Tibial artery (tissue), 4 donors: ENCODE data around the gene MARVELD1.

Experiments
- DNase-seq, 2 donors: peaks; one replicate each; pipeline ENCODE4 v3.0.0-alpha.2; 2019
- H3K27ac ChIP-seq, 2 donors: fragments of 200-600 bp; sonication (generic) in 1 of 2; 1 replicate in 1 of 2; 2 replicates in 1 of 2; pipeline ENCODE4 v1.5.1; 2018 to 2019; ENCODE audit warnings: mild to moderate bottlenecking in 1 of 2
- H3K27me3 ChIP-seq, 2 donors: fragments of 200-600 bp; sonication (generic) in 1 of 2; one replicate each; pipeline versions ENCODE4 v1.5.1 to v1.6.0; 2016 to 2019
- H3K36me3 ChIP-seq, 3 donors: fragments of 200-600 bp; sonication (generic) in 2 of 3; one replicate each; pipeline ENCODE4 v1.5.1; 2016 to 2019; ENCODE audit warnings: mild to moderate bottlenecking in 2 of 3
- H3K4me1 ChIP-seq, 4 donors: fragments of 200-600 bp; sonication (generic) in 2 of 4; 1 replicate in 3 of 4; 2 replicates in 1 of 4; pipeline ENCODE4 v1.5.1; 2016 to 2019
- H3K4me3 ChIP-seq, 2 donors: fragments of 200-600 bp; sonication (generic) in 1 of 2; 1 replicate in 1 of 2; 2 replicates in 1 of 2; pipeline ENCODE4 v1.5.1; 2018 to 2019; ENCODE audit warnings: mild to moderate bottlenecking in 2 of 2
- H3K9me3 ChIP-seq, 3 donors: fragments of 200-600 bp; sonication (generic) in 1 of 3; one replicate each; pipeline ENCODE4 v1.5.1; 2016 to 2019
- intact Hi-C: fragments of 100-400 bp; cut with DNase I; formaldehyde crosslinking; loops from one replicate; pipeline ENCODE4 v1.15.0; 2023; ENCODE audit warnings: low total_unique reads
- TF ChIP-seq, protein P1 (sequence below), 2 experiments: fragments of 200-600 bp in 1 of 2; fragments of 450-650 bp in 1 of 2; IDR thresholded peaks; one replicate each; pipeline ENCODE4 v1.5.1; 2017 to 2019; ENCODE audit warnings: antibody characterized with exemption in 2 of 2, mild to moderate bottlenecking in 1 of 2, moderate library complexity in 1 of 2

The MARVELD1 gene

GRCh38 chr10:97701438-97702069 lies 12.0 kb upstream of the MARVELD1 start:
- no peaks in the 10 kb centered on the region for H3K9me3 ChIP-seq
- H3K27me3 ChIP-seq = no peaks in the 10 kb centered on the region
- TF ChIP-seq, protein P1, sequence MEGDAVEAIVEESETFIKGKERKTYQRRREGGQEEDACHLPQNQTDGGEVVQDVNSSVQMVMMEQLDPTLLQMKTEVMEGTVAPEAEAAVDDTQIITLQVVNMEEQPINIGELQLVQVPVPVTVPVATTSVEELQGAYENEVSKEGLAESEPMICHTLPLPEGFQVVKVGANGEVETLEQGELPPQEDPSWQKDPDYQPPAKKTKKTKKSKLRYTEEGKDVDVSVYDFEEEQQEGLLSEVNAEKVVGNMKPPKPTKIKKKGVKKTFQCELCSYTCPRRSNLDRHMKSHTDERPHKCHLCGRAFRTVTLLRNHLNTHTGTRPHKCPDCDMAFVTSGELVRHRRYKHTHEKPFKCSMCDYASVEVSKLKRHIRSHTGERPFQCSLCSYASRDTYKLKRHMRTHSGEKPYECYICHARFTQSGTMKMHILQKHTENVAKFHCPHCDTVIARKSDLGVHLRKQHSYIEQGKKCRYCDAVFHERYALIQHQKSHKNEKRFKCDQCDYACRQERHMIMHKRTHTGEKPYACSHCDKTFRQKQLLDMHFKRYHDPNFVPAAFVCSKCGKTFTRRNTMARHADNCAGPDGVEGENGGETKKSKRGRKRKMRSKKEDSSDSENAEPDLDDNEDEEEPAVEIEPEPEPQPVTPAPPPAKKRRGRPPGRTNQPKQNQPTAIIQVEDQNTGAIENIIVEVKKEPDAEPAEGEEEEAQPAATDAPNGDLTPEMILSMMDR (IDR thresholded peaks at IDR 0.05) = peak; percentile 86 to 91
- no peak overlapping the region for H3K4me3 ChIP-seq
- intact Hi-C loops = no loop called here
- H3K27ac ChIP-seq = no peak overlapping the region
- peak in 1 of 2 donors; percentile 61 for DNase-seq
- peaks cover 0 to 11% (median 5%) of the 10 kb centered on the region in 4 donors for H3K4me1 ChIP-seq
- H3K36me3 ChIP-seq = no peaks in the 10 kb centered on the region

DNA sequence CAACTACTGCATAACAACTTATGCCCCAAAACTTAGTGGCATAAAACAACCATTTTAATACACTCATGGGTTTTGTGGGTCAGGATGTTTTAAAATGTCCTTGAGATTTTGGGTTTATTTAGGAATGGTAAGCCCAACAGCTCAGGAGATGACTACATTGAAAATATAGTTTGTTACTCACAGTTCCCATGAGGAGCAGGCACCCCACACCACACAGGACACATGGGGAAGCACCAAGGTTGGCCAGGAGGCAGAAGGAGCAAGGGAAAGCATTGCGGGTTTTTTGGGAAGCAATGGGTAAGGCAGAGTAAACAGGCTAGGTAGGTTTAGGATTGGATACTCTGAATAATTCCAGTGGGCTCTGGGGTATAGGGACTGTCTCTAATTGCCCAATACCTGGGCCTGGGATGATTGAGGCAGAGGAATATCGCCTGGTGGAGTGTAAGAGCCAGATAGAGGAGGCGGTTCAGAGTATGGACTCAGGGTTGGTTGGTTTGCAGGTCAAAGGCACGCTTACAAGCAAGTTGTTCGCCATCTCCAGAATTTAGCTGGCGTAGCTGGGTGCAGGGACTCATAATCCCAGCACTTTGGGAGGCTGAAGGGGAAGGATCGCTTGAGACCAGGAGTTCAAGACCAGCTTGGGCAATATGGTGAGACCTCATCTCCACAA lies 10.0 kb upstream of the MARVELD1 start:
- Histone ChIP-seq H3K9me3 (no peaks in the 10 kb centered on the region), H3K36me3 (no peaks in the 10 kb centered on the region), H3K27me3 (no peaks in the 10 kb centered on the region), H3K4me1 (peaks cover 4 to 27% (median 17%) of the 10 kb centered on the region in 4 donors), H3K4me3 (no peak overlapping the region), H3K27ac (no peak overlapping the region)
- intact Hi-C loops = no loop called here
- peak in 1 of 2 donors; percentile 23 for DNase-seq
- TF ChIP-seq, protein P1 (IDR thresholded peaks at IDR 0.05) = no peak

DNA sequence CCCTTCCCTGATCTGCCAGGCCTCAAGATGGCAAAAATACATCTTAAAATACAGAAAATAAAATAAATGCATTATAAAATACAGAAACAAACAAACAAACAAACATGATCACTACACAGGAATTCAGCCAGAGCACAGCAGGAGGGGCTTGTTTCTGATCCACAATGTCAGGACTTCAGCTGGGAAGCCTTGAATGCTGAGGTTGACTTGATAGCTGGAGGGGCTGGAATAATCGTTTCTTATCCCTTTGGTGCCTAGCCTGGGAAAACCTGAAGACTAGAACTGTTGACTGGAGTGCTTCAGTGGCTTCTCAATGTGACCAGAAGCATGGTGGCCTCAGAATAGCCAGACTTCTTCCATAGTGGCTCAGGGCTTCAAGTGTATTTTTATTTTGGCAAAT lies 9.2 kb upstream of the MARVELD1 start:
- peaks cover 4 to 34% (median 23%) of the 10 kb centered on the region in 4 donors for H3K4me1 ChIP-seq
- H3K27me3 ChIP-seq = no peaks in the 10 kb centered on the region
- DNase-seq = no peak
- TF ChIP-seq, protein P1 (IDR thresholded peaks at IDR 0.05) = no peak
- intact Hi-C loops = no loop called here
- no peaks in the 10 kb centered on the region for H3K36me3 ChIP-seq
- H3K9me3 ChIP-seq = no peaks in the 10 kb centered on the region
- no peak overlapping the region for H3K27ac ChIP-seq
- H3K4me3 ChIP-seq = no peak overlapping the region

GRCh38 chr10:97705006-97705670 lies 8.4 kb upstream of the MARVELD1 start:
- no peaks in the 10 kb centered on the region for H3K36me3 ChIP-seq
- H3K4me1 ChIP-seq = peaks cover 4 to 41% (median 28%) of the 10 kb centered on the region in 4 donors
- H3K4me3 ChIP-seq = no peak overlapping the region
- no peaks in the 10 kb centered on the region for H3K27me3 ChIP-seq
- DNase-seq = peak in 1 of 2 donors; percentile 21
- intact Hi-C loops = no loop called here
- TF ChIP-seq, protein P1 (IDR thresholded peaks at IDR 0.05) = no peak
- H3K9me3 ChIP-seq = no peaks in the 10 kb centered on the region
- no peak overlapping the region for H3K27ac ChIP-seq

GRCh38 chr10:97707134-97707861 lies 6.2 kb upstream of the MARVELD1 start:
- intact Hi-C loops = no loop called here
- peaks cover 4 to 57% (median 39%) of the 10 kb centered on the region in 4 donors for H3K4me1 ChIP-seq
- H3K27me3 ChIP-seq = no peaks in the 10 kb centered on the region
- peak in 1 of 2 donors; percentile 67 for DNase-seq
- H3K9me3 ChIP-seq = no peaks in the 10 kb centered on the region
- no peaks in the 10 kb centered on the region for H3K36me3 ChIP-seq
- H3K4me3 ChIP-seq = no peak overlapping the region
- H3K27ac ChIP-seq = peak overlapping the region; percentile 58 to 65
- TF ChIP-seq, protein P1 (IDR thresholded peaks at IDR 0.05) = no peak
